ENCODE measurements around the gene TICAM1. TPM values are rescaled to one million over a fixed set of nuclear protein-coding genes. Genes with fewer than 3 reads are reported as not detected.
"Not testable (repeated sequence)": the region's sequence is repeated elsewhere in the genome, so short reads cannot be mapped to it uniquely, and the experiment has no call there.

TICAM1 gene
- total RNA-seq, 2 donors from 2014 or later, result 14.0 to 27.2 TPM

GRCh38 chr19:4861147-4861546 is 29.6 kb upstream of the TICAM1 start:
- Histone ChIP-seq H3K36me3 (peaks cover 6% of the 10 kb centered on the region), H3K4me1 (peaks cover 2% of the 10 kb centered on the region), H3K27ac (peak overlapping the region; percentile 61), H3K4me3 (no peak overlapping the region), H3K9me3 (no peaks in the 10 kb centered on the region), H3K9ac (ENCODE audit: low read depth in 2 of 2, low read length in 2 of 2) (peak overlapping the region in 1 of 2 donors; percentile 44), H3K27me3 (no peaks in the 10 kb centered on the region)
- DNase-seq, result peak; percentile 90
- TF ChIP-seq CTCF (IDR thresholded peaks at IDR 0.05), result no peak
- intact Hi-C loops (cut with DNase I), result no loop called here

DNA sequence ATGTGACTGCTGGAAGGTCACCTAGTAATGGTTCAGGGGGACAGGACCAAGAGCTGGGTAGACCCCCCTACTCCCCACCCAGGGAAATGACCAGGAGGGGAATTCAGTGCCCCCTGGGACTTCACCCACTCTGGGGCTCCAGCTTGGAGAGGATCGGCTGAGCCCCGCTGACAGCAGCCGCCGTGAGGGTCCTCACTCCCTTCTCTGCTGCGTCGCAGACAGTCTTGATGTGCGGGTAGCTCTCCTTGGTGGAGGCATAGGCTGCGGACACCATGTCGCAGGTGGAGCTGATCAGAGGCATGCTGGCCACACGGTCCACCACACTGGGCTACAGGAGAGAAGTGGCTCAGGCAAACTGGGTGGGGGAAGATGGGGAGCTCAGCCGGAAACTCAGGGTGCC is 28.2 kb upstream of the TICAM1 start:
- intact Hi-C loops (cut with DNase I), result no loop called here
- H3K4me1 ChIP-seq, result no peaks in the 10 kb centered on the region
- no peak for DNase-seq
- H3K9ac ChIP-seq (ENCODE audit: low read depth in 2 of 2, low read length in 2 of 2), result no peak overlapping the region
- H3K4me3 ChIP-seq, result no peak overlapping the region
- peaks cover 6% of the 10 kb centered on the region for H3K36me3 ChIP-seq
- no peak for TF ChIP-seq CTCF (IDR thresholded peaks at IDR 0.05)
- H3K9me3 ChIP-seq, result no peaks in the 10 kb centered on the region
- H3K27ac ChIP-seq, result no peak overlapping the region
- H3K27me3 ChIP-seq, result no peaks in the 10 kb centered on the region

GRCh38 chr19:4856468-4856867 is 25.0 kb upstream of the TICAM1 start:
- intact Hi-C loops (cut with DNase I); H3K4me3 ChIP-seq; H3K9me3 ChIP-seq; H3K27me3 ChIP-seq; DNase-seq; H3K4me1 ChIP-seq; H3K9ac ChIP-seq (ENCODE audit: low read depth in 2 of 2, low read length in 2 of 2); H3K27ac ChIP-seq: not testable (repeated sequence)
- peaks cover 11% of the 10 kb centered on the region for H3K36me3 ChIP-seq

GRCh38 chr19:4853506-4853905 is 22.0 kb upstream of the TICAM1 start:
- H3K4me3 ChIP-seq; H3K36me3 ChIP-seq; H3K4me1 ChIP-seq; DNase-seq; H3K9ac ChIP-seq (ENCODE audit: low read depth in 2 of 2, low read length in 2 of 2); H3K27me3 ChIP-seq; H3K9me3 ChIP-seq; intact Hi-C loops (cut with DNase I); H3K27ac ChIP-seq: not testable (repeated sequence)

DNA sequence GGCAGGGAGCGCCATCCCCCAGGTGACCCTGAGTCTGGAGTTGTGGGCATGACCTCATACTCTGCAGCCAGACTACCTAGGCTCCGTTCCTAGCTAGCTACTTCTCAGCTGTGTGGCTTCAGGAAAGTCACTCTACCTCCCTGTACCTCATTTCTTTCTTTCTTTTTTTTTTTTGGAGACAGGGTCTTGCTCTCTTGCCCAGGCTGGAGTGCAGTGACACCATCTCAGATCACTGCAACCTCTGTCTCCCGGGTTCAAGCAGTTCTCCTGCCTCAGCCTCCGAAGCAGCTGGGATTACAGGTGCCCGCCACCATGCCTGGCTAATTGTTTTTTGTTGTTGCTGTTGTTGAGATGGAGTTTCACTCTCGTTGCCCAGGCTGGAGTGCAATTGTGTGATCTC is 21.0 kb upstream of the TICAM1 start:
- no peak overlapping the region for H3K27ac ChIP-seq
- no peak for TF ChIP-seq CTCF (IDR thresholded peaks at IDR 0.05)
- no peak overlapping the region for H3K4me3 ChIP-seq
- intact Hi-C loops (cut with DNase I), result no loop called here
- H3K36me3 ChIP-seq, result peaks cover 8% of the 10 kb centered on the region
- no peak for DNase-seq
- no peak overlapping the region for H3K9ac ChIP-seq (ENCODE audit: low read depth in 2 of 2, low read length in 2 of 2)
- H3K9me3 ChIP-seq, result no peaks in the 10 kb centered on the region
- no peaks in the 10 kb centered on the region for H3K4me1 ChIP-seq
- H3K27me3 ChIP-seq, result no peaks in the 10 kb centered on the region

- Histone ChIP-seq H3K27ac (no peak overlapping the region), H3K36me3 (peaks cover 12% of the 10 kb centered on the region), H3K9me3 (no peaks in the 10 kb centered on the region), H3K4me3 (no peak overlapping the region), H3K4me1 (no peaks in the 10 kb centered on the region), H3K27me3 (no peaks in the 10 kb centered on the region), H3K9ac (ENCODE audit: low read depth in 2 of 2, low read length in 2 of 2) (no peak overlapping the region)
- peak; percentile 72 for DNase-seq
- intact Hi-C loops (cut with DNase I), result loop anchor here (2.0 kb wide), 1 partner anchor 41 kb away; no protein-coding TSS in a partner anchor
- TF ChIP-seq CTCF (IDR thresholded peaks at IDR 0.05), result peak; percentile 73
Observed at GRCh38 chr19:4851551-4852290, 20.2 kb upstream of the TICAM1 start.

All from colonic mucosa (tissue), 4 donors.